ENCODE data around the gene KRTAP9-1. TPM values are rescaled to one million over a fixed set of nuclear protein-coding genes. Genes with fewer than 3 reads are reported as not detected.

KRTAP9-1 gene
- total RNA-seq, 1 experiment from 2014 or later: not detected

Small RNA genes within 50 kb of the gene (small RNA-seq; reads per million reads assigned to genes)
- gene KRTAP4-17P: 0 reads per million in 2 experiments

Other genes starting within 250 kb of the KRTAP9-1 start
- gene KRT39, start 222.9 kb upstream of the KRTAP9-1 start, total RNA-seq (2014; rRNA removed; shearing (Covaris generic)): not detected in 2 replicates
- not detected in 2 replicates for gene KRT40, start 205.6 kb upstream of the KRTAP9-1 start, total RNA-seq (2014; rRNA removed; shearing (Covaris generic))
- gene KRTAP3-3, start 195.7 kb upstream of the KRTAP9-1 start, total RNA-seq (2014; rRNA removed; shearing (Covaris generic)): not detected in 2 replicates
- not detected in 2 replicates for gene KRTAP3-2, start 190.0 kb upstream of the KRTAP9-1 start, total RNA-seq (2014; rRNA removed; shearing (Covaris generic))
- not detected in 2 replicates for gene KRTAP3-1, start 180.8 kb upstream of the KRTAP9-1 start, total RNA-seq (2014; rRNA removed; shearing (Covaris generic))
- not detected in 2 replicates for gene KRTAP1-5, start 162.7 kb upstream of the KRTAP9-1 start, total RNA-seq (2014; rRNA removed; shearing (Covaris generic))
- gene KRTAP1-4, start 159.7 kb upstream of the KRTAP9-1 start, total RNA-seq (2014; rRNA removed; shearing (Covaris generic)): not detected in 2 replicates
- gene KRTAP1-3, start 155.0 kb upstream of the KRTAP9-1 start, total RNA-seq (2014; rRNA removed; shearing (Covaris generic)): not detected in 2 replicates
- gene KRTAP1-1, start 148.4 kb upstream of the KRTAP9-1 start, total RNA-seq (2014; rRNA removed; shearing (Covaris generic)): not detected in 2 replicates
- not detected in 2 replicates for gene KRTAP2-1, start 142.6 kb upstream of the KRTAP9-1 start, total RNA-seq (2014; rRNA removed; shearing (Covaris generic))
- gene KRTAP2-2, start 134.7 kb upstream of the KRTAP9-1 start, total RNA-seq (2014; rRNA removed; shearing (Covaris generic)): not detected in 2 replicates
- not detected in 2 replicates for gene KRTAP2-3, start 129.8 kb upstream of the KRTAP9-1 start, total RNA-seq (2014; rRNA removed; shearing (Covaris generic))
- gene KRTAP2-4, start 124.0 kb upstream of the KRTAP9-1 start, total RNA-seq (2014; rRNA removed; shearing (Covaris generic)): not detected in 2 replicates
- not detected in 2 replicates for gene KRTAP4-7, start 105.7 kb upstream of the KRTAP9-1 start, total RNA-seq (2014; rRNA removed; shearing (Covaris generic))
- gene KRTAP4-8, start 91.7 kb upstream of the KRTAP9-1 start, total RNA-seq (2014; rRNA removed; shearing (Covaris generic)): not detected in 2 replicates
- gene KRTAP4-16, start 87.7 kb upstream of the KRTAP9-1 start, total RNA-seq (2014; rRNA removed; shearing (Covaris generic)): not detected in 2 replicates
- not detected in 2 replicates for gene KRTAP4-9, start 84.5 kb upstream of the KRTAP9-1 start, total RNA-seq (2014; rRNA removed; shearing (Covaris generic))
- not detected in 2 replicates for gene KRTAP4-11, start 71.5 kb upstream of the KRTAP9-1 start, total RNA-seq (2014; rRNA removed; shearing (Covaris generic))
- gene KRTAP4-12, start 65.7 kb upstream of the KRTAP9-1 start, total RNA-seq (2014; rRNA removed; shearing (Covaris generic)): not detected in 2 replicates
- not detected in 2 replicates for gene KRTAP4-6, start 49.3 kb upstream of the KRTAP9-1 start, total RNA-seq (2014; rRNA removed; shearing (Covaris generic))
- gene KRTAP4-5, start 40.1 kb upstream of the KRTAP9-1 start, total RNA-seq (2014; rRNA removed; shearing (Covaris generic)): not detected in 2 replicates
- not detected in 2 replicates for gene KRTAP4-4, start 29.1 kb upstream of the KRTAP9-1 start, total RNA-seq (2014; rRNA removed; shearing (Covaris generic))
- gene KRTAP4-3, start 21.7 kb upstream of the KRTAP9-1 start, total RNA-seq (2014; rRNA removed; shearing (Covaris generic)): not detected in 2 replicates
- not detected in 2 replicates for gene KRTAP4-2, start 11.7 kb upstream of the KRTAP9-1 start, total RNA-seq (2014; rRNA removed; shearing (Covaris generic))
- gene KRTAP4-1, start 5.0 kb upstream of the KRTAP9-1 start, total RNA-seq (2014; rRNA removed; shearing (Covaris generic)): 0.17 TPM in 1 of 2 replicates, not detected in the other
- not detected in 2 replicates for gene KRTAP9-2, start 36.8 kb downstream of the KRTAP9-1 start, total RNA-seq (2014; rRNA removed; shearing (Covaris generic))
- gene KRTAP9-3, start 42.6 kb downstream of the KRTAP9-1 start, total RNA-seq (2014; rRNA removed; shearing (Covaris generic)): not detected in 2 replicates
- gene KRTAP9-8, start 48.1 kb downstream of the KRTAP9-1 start, total RNA-seq (2014; rRNA removed; shearing (Covaris generic)): not detected in 2 replicates
- gene KRTAP9-4, start 59.8 kb downstream of the KRTAP9-1 start, total RNA-seq (2014; rRNA removed; shearing (Covaris generic)): not detected in 2 replicates
- not detected in 2 replicates for gene KRTAP9-9, start 65.5 kb downstream of the KRTAP9-1 start, total RNA-seq (2014; rRNA removed; shearing (Covaris generic))
- gene KRTAP9-6, start 75.5 kb downstream of the KRTAP9-1 start, total RNA-seq (2014; rRNA removed; shearing (Covaris generic)): not detected in 2 replicates
- not detected in 2 replicates for gene KRTAP9-7, start 85.8 kb downstream of the KRTAP9-1 start, total RNA-seq (2014; rRNA removed; shearing (Covaris generic))
- not detected in 2 replicates for gene KRTAP29-1, start 113.0 kb downstream of the KRTAP9-1 start, total RNA-seq (2014; rRNA removed; shearing (Covaris generic))
- not detected in 2 replicates for gene KRTAP16-1, start 119.4 kb downstream of the KRTAP9-1 start, total RNA-seq (2014; rRNA removed; shearing (Covaris generic))
- not detected in 2 replicates for gene KRTAP17-1, start 125.8 kb downstream of the KRTAP9-1 start, total RNA-seq (2014; rRNA removed; shearing (Covaris generic))
- gene KRT33A, start 160.9 kb downstream of the KRTAP9-1 start, total RNA-seq (2014; rRNA removed; shearing (Covaris generic)): not detected in 2 replicates
- gene KRT33B, start 179.9 kb downstream of the KRTAP9-1 start, total RNA-seq (2014; rRNA removed; shearing (Covaris generic)): not detected in 2 replicates
- gene KRT34, start 192.4 kb downstream of the KRTAP9-1 start, total RNA-seq (2014; rRNA removed; shearing (Covaris generic)): 0.10 TPM in 1 of 2 replicates, not detected in the other
- not detected in 2 replicates for gene KRT31, start 207.7 kb downstream of the KRTAP9-1 start, total RNA-seq (2014; rRNA removed; shearing (Covaris generic))
- gene KRT37, start 234.7 kb downstream of the KRTAP9-1 start, total RNA-seq (2014; rRNA removed; shearing (Covaris generic)): not detected in 2 replicates